ENCODE results near the gene C1GALT1.
"Not testable (repeated sequence)": the region's sequence is repeated elsewhere in the genome, so short reads cannot be mapped to it uniquely, and the experiment has no call there.

The C1GALT1 gene

DNA sequence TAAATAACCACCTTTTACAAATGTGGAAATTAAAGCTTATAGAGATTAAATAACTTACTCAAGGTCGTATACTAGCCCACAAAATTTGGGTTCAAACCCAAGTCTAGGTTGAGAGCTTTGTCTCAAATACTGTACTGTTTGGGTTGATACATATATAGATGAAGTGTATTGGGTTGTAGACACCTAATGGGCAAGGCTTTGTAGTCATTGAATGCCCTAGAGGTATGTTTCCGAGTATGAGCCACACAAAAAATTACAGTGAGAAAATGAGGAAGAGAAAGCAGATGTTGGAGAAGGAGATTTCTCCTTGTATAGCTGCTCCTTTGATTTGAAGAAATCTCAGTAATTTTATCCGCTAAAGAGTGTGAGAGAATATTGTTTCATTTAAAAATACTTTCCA, 60.6 kb downstream of the C1GALT1 start:
- H3K27me3 ChIP-seq (replicated peaks; ENCODE audit: insufficient read depth, low read length) = no peaks in the 10 kb centered on the region
- no peaks in the 10 kb centered on the region for H3K9me3 ChIP-seq (replicated peaks; ENCODE audit: insufficient read depth, low read length)
- no peaks in the 10 kb centered on the region for H3K9me2 ChIP-seq (replicated peaks; ENCODE audit: insufficient read depth, low read length)
- TF ChIP-seq EZH2phosphoT487 (IDR thresholded peaks at IDR 0.05; ENCODE audit: low read length) (no peak), EZH2 (optimal IDR thresholded peaks at IDR 0.05; ENCODE audit: low read depth, low read length) (no peak)
- TF ChIP-seq, protein P1, sequence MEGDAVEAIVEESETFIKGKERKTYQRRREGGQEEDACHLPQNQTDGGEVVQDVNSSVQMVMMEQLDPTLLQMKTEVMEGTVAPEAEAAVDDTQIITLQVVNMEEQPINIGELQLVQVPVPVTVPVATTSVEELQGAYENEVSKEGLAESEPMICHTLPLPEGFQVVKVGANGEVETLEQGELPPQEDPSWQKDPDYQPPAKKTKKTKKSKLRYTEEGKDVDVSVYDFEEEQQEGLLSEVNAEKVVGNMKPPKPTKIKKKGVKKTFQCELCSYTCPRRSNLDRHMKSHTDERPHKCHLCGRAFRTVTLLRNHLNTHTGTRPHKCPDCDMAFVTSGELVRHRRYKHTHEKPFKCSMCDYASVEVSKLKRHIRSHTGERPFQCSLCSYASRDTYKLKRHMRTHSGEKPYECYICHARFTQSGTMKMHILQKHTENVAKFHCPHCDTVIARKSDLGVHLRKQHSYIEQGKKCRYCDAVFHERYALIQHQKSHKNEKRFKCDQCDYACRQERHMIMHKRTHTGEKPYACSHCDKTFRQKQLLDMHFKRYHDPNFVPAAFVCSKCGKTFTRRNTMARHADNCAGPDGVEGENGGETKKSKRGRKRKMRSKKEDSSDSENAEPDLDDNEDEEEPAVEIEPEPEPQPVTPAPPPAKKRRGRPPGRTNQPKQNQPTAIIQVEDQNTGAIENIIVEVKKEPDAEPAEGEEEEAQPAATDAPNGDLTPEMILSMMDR (IDR thresholded peaks at IDR 0.05; ENCODE audit: low read length) = no peak
- no peaks in the 10 kb centered on the region for H3K4me1 ChIP-seq (ENCODE audit: low read length)
- no peak for DNase-seq
- H2AFZ ChIP-seq (ENCODE audit: low read length) = no peak overlapping the region
- no peaks in the 10 kb centered on the region for H3F3A ChIP-seq (ENCODE audit: insufficient read depth, low read length)
- no peaks in the 10 kb centered on the region for H4K20me1 ChIP-seq (ENCODE audit: insufficient read depth, low read length)
- peaks cover 9% of the 10 kb centered on the region; the same call in 1 of the 2 replicates for H3K79me2 ChIP-seq (ENCODE audit: low read length)
- peaks cover 2% of the 10 kb centered on the region; the same call in 1 of the 2 replicates for H3K36me3 ChIP-seq (replicated peaks; ENCODE audit: insufficient read depth, low read length)
- H3K27ac ChIP-seq (ENCODE audit: low read length) = no peak overlapping the region
- no peak overlapping the region for H3K4me3 ChIP-seq (ENCODE audit: low read length)
- no peak overlapping the region for H3K4me2 ChIP-seq (ENCODE audit: low read depth, low read length)
- no peak overlapping the region for H3K9ac ChIP-seq (ENCODE audit: low read length)

DNA sequence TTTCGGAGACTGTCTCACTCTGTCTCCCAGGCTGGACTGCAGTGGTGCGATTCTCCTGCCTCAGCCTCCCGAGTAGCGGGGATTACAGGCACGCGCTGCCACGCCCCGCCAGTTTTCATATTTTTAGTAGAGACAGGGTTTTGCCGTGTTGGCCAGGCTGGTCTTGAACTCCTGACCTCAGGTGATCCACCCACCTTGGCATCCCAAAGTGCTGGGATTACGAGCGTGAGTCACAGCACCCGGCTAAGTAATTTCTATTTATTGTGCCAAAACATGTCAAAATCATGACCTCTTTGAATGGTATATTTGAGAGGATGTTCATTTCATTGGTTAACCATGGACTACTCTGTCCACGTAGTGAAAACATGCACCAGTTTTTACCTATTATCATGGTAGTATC, 62.9 kb downstream of the C1GALT1 start:
- H3K27me3 ChIP-seq (replicated peaks; ENCODE audit: insufficient read depth, low read length); H3F3A ChIP-seq (ENCODE audit: insufficient read depth, low read length); H3K4me2 ChIP-seq (ENCODE audit: low read depth, low read length); H3K27ac ChIP-seq (ENCODE audit: low read length); DNase-seq; H3K79me2 ChIP-seq (ENCODE audit: low read length); H3K36me3 ChIP-seq (replicated peaks; ENCODE audit: insufficient read depth, low read length); H3K4me3 ChIP-seq (ENCODE audit: low read length); H3K9me2 ChIP-seq (replicated peaks; ENCODE audit: insufficient read depth, low read length); H3K9ac ChIP-seq (ENCODE audit: low read length); H2AFZ ChIP-seq (ENCODE audit: low read length); H3K9me3 ChIP-seq (replicated peaks; ENCODE audit: insufficient read depth, low read length); H4K20me1 ChIP-seq (ENCODE audit: insufficient read depth, low read length): not testable (repeated sequence)
- peaks cover 17% of the 10 kb centered on the region for H3K4me1 ChIP-seq (ENCODE audit: low read length)

DNA sequence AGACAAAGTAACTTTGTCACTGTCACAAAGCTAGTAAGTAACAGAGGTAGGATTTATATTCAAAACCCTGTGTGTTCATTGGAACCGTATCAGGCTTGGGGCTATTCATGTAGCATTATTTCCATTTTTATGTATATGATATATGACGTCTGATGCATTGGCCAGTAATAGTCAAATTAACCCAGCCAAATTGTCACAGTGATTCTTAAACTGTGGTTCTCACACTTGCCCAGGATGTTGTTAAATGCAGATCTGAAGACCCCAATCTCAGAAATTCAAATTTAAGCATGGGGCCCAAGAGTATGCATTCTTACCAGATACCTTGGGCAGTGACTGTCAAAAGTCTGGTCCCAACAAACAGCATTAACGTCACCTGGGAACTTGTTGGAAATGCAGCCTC, 63.9 kb downstream of the C1GALT1 start:
- H3K27ac ChIP-seq (ENCODE audit: low read length) = no peak overlapping the region
- no peaks in the 10 kb centered on the region for H3K9me3 ChIP-seq (replicated peaks; ENCODE audit: insufficient read depth, low read length)
- H4K20me1 ChIP-seq (ENCODE audit: insufficient read depth, low read length) = no peaks in the 10 kb centered on the region
- H3K36me3 ChIP-seq (replicated peaks; ENCODE audit: insufficient read depth, low read length) = no peaks in the 10 kb centered on the region; the same call in 1 of the 2 replicates
- H3K4me3 ChIP-seq (ENCODE audit: low read length) = no peak overlapping the region
- DNase-seq = no peak
- H3K4me1 ChIP-seq (ENCODE audit: low read length) = peaks cover 27% of the 10 kb centered on the region
- no peak overlapping the region for H3K9ac ChIP-seq (ENCODE audit: low read length)
- no peaks in the 10 kb centered on the region for H3F3A ChIP-seq (ENCODE audit: insufficient read depth, low read length)
- no peaks in the 10 kb centered on the region for H3K9me2 ChIP-seq (replicated peaks; ENCODE audit: insufficient read depth, low read length)
- TF ChIP-seq EZH2phosphoT487 (IDR thresholded peaks at IDR 0.05; ENCODE audit: low read length) (no peak), EZH2 (optimal IDR thresholded peaks at IDR 0.05; ENCODE audit: low read depth, low read length) (no peak)
- TF ChIP-seq, protein P1 (IDR thresholded peaks at IDR 0.05; ENCODE audit: low read length) = no peak
- peaks cover 6% of the 10 kb centered on the region; the same call in 1 of the 2 replicates for H3K79me2 ChIP-seq (ENCODE audit: low read length)
- H2AFZ ChIP-seq (ENCODE audit: low read length) = no peak overlapping the region
- no peak overlapping the region for H3K4me2 ChIP-seq (ENCODE audit: low read depth, low read length)
- H3K27me3 ChIP-seq (replicated peaks; ENCODE audit: insufficient read depth, low read length) = no peaks in the 10 kb centered on the region

DNA sequence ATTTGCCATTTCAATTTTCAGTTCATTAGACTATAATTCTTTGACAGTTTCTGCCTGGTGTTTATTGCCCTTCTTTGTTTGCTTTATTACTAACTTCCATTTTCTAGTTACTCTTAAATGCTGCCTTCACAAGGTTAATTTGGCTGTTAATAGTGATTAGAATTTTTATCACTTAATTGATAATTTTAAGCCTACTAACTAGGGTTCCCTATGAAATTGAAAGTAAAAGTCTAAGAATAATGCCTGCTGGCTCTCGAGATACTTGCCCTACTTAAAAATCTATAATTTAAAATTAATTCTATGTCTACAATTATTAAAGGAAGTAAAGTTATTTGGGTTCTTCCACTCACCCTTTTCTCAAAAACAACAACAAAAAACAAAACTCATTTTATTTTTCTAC, 65.3 kb downstream of the C1GALT1 start:
- no peaks in the 10 kb centered on the region for H3K9me3 ChIP-seq (replicated peaks; ENCODE audit: insufficient read depth, low read length)
- peak overlapping the region; percentile 22; the same call in 1 of the 2 replicates for H3K9ac ChIP-seq (ENCODE audit: low read length)
- H3K4me2 ChIP-seq (ENCODE audit: low read depth, low read length) = peak overlapping the region; percentile 55
- H3K9me2 ChIP-seq (replicated peaks; ENCODE audit: insufficient read depth, low read length) = no peaks in the 10 kb centered on the region
- DNase-seq = no peak
- no peak overlapping the region for H3K27ac ChIP-seq (ENCODE audit: low read length)
- no peak overlapping the region for H2AFZ ChIP-seq (ENCODE audit: low read length)
- TF ChIP-seq, protein P1 (IDR thresholded peaks at IDR 0.05; ENCODE audit: low read length) = no peak
- TF ChIP-seq EZH2phosphoT487 (IDR thresholded peaks at IDR 0.05; ENCODE audit: low read length) = no peak
- TF ChIP-seq EZH2 (optimal IDR thresholded peaks at IDR 0.05; ENCODE audit: low read depth, low read length) = no peak
- no peaks in the 10 kb centered on the region for H3K27me3 ChIP-seq (replicated peaks; ENCODE audit: insufficient read depth, low read length)
- no peaks in the 10 kb centered on the region; the same call in 1 of the 2 replicates for H3K36me3 ChIP-seq (replicated peaks; ENCODE audit: insufficient read depth, low read length)
- H3K79me2 ChIP-seq (ENCODE audit: low read length) = peaks cover 4% of the 10 kb centered on the region; the same call in 1 of the 2 replicates
- H3F3A ChIP-seq (ENCODE audit: insufficient read depth, low read length) = no peaks in the 10 kb centered on the region
- H3K4me1 ChIP-seq (ENCODE audit: low read length) = peaks cover 40% of the 10 kb centered on the region
- H3K4me3 ChIP-seq (ENCODE audit: low read length) = peak overlapping the region; percentile 23; the same call in 1 of the 2 replicates
- H4K20me1 ChIP-seq (ENCODE audit: insufficient read depth, low read length) = no peaks in the 10 kb centered on the region
